Heart left ventricle (tissue), 13 donors: Measurements from ENCODE around the gene PDZD7.

Experiments
- POLR2A ChIP-seq, 2 donors: fragments of 450-650 bp; IDR thresholded peaks; one replicate each; pipeline ENCODE4 v1.6.1; 2017; ENCODE audit warnings: antibody characterized with exemption in 2 of 2, mild to moderate bottlenecking in 2 of 2, moderate library complexity in 2 of 2
- TF ChIP-seq, protein P1 (sequence below), 12 donors: fragments of 200-600 bp; sonication (generic) in 4 of 12; IDR thresholded peaks; one replicate each; pipeline versions ENCODE4 v1.5.0 to v1.8.0; 2018 to 2022; ENCODE audit warnings: antibody characterized with exemption in 12 of 12, mild to moderate bottlenecking in 5 of 12
- donor health status: ischemic (EF 13 %, LVEDD 7.1; RV severe dilation, severe dysfunction).
- donor health status: DM: no; HTN: yes; CAD: no.
- donor health status: DM: no; HTN: no; CAD: no.
- donor health status: ischemic (EF 25% LVEDD 6.9; RV normal size, moderate dysfunction).
- donor health status: ischemic (EF 25% LVEDD 5.7; RV mildly dilated, moderate dysfunction).
- donor health status: ischemic (EF 35%, LVEDD 5.7; RV mildly dilated, moderate dysfunction).
- donor health status: nonischemic (EF 11% LVEDD 7.7; RV severe dilation, severe dysfunction).
- donor health status: DM: yes; HTN: yes; CAD: no.
- donor health status: PGD.
- donor health status: ischemic (EF 29% LVEDD 5.4; RV normal size, mild dysfunction).
- donor health status: nonischemic (EF 23%, LVEDD 6.1; RV moderate dilation, normal function).

DNA sequence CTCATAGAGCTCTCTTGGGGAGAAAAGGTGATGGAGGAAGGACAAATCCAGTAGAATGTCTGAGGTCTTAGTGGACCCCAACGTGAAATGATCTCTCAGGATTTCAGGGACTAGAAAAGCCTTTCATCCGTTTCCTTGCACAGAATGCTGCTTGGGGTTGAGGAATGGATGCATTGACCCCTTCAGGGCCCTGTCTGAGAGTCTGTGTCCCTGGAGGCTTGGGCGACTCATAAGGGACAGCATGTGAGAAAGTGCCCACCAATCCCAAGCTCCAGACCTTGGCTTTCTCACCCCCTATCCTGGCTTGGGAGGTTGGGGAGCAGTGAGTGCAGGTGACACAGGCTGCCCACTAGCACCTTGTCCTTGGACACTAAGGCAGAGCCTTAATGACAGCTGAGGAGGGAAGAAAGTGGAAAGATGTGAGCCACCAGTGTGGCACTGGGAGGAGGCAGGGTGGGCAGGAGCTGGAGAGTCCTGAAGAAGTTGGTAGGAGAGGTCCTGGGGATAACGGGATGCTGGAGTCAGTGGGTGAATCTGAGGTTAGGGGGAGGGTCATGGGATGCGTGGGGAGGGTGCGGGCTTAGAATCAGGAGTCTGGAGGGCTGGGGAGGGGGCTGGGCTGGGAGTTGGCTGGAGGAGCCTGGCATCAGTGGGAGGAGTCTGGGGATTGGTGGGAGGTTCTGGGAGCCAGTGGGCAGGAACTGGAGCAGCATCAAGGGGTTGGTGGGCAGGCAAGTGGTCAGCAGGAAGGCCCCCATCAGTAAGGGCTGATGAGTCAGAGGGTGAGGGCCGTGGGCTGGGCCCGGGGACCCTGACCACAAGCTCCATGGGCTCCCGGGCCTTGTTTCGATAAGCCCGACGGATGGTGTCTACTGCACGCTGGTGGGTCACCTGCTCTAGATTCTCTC, 22.8 kb downstream of the PDZD7 start:
- TF ChIP-seq, protein P1, sequence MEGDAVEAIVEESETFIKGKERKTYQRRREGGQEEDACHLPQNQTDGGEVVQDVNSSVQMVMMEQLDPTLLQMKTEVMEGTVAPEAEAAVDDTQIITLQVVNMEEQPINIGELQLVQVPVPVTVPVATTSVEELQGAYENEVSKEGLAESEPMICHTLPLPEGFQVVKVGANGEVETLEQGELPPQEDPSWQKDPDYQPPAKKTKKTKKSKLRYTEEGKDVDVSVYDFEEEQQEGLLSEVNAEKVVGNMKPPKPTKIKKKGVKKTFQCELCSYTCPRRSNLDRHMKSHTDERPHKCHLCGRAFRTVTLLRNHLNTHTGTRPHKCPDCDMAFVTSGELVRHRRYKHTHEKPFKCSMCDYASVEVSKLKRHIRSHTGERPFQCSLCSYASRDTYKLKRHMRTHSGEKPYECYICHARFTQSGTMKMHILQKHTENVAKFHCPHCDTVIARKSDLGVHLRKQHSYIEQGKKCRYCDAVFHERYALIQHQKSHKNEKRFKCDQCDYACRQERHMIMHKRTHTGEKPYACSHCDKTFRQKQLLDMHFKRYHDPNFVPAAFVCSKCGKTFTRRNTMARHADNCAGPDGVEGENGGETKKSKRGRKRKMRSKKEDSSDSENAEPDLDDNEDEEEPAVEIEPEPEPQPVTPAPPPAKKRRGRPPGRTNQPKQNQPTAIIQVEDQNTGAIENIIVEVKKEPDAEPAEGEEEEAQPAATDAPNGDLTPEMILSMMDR (IDR thresholded peaks at IDR 0.05), result no peak
- no peak for TF ChIP-seq POLR2A (IDR thresholded peaks at IDR 0.05)
